Lower leg skin (tissue), 4 donors: ENCODE data around the gene MSRB3. TPM values are rescaled to one million over a fixed set of nuclear protein-coding genes. Genes with fewer than 3 reads are reported as not detected.

Source experiments
- DNase-seq, 2 donors: peaks; one replicate each; pipeline ENCODE4 v3.0.0-alpha.2; 2019; ENCODE audit warnings: low spot score in 2 of 2
- H3K4me3 ChIP-seq: fragments of 200-600 bp; sonication (generic); 2 replicates; pipeline ENCODE4 v1.5.1; 2017; ENCODE audit warnings: mild to moderate bottlenecking, low read depth; ENCODE audit not compliant: poor library complexity, severe bottlenecking
- POLR2A ChIP-seq, 2 donors: fragments of 450-650 bp; IDR thresholded peaks; one replicate each; pipeline ENCODE4 v1.6.1; 2016 to 2017; ENCODE audit warnings: antibody characterized with exemption in 2 of 2, mild to moderate bottlenecking in 1 of 2, moderate library complexity in 1 of 2
- WGBS, 2 donors: methylation state at CpG; one replicate each; pipeline ENCODE4 v1.1.5; 2018; 5-methylcytosine and 5-hydroxymethylcytosine counted together
- intact Hi-C: fragments of 100-400 bp; cut with DNase I; formaldehyde crosslinking; loops from one replicate; pipeline ENCODE4 v1.15.0; 2023; ENCODE audit warnings: low total_unique reads
- total RNA-seq, 4 donors: library from RNA; depleted of rRNA; stranded (reverse); fragments of >200 nt; gene quantifications; one replicate each; pipeline ENCODE4 v1.1.0, GENCODE V29; 2016
- TF ChIP-seq, protein P1 (sequence below), 3 donors: fragments of 450-650 bp; IDR thresholded peaks; one replicate each; pipeline ENCODE4 v1.5.1; 2016; ENCODE audit warnings: antibody characterized with exemption in 3 of 3, mild to moderate bottlenecking in 3 of 3, moderate library complexity in 2 of 3

Gene MSRB3
- total RNA-seq, 4 donors from 2014 or later, result 6.1 to 16.6 (median 7.9) TPM

- intact Hi-C loops, result no loop called here
- TF ChIP-seq, protein P1, sequence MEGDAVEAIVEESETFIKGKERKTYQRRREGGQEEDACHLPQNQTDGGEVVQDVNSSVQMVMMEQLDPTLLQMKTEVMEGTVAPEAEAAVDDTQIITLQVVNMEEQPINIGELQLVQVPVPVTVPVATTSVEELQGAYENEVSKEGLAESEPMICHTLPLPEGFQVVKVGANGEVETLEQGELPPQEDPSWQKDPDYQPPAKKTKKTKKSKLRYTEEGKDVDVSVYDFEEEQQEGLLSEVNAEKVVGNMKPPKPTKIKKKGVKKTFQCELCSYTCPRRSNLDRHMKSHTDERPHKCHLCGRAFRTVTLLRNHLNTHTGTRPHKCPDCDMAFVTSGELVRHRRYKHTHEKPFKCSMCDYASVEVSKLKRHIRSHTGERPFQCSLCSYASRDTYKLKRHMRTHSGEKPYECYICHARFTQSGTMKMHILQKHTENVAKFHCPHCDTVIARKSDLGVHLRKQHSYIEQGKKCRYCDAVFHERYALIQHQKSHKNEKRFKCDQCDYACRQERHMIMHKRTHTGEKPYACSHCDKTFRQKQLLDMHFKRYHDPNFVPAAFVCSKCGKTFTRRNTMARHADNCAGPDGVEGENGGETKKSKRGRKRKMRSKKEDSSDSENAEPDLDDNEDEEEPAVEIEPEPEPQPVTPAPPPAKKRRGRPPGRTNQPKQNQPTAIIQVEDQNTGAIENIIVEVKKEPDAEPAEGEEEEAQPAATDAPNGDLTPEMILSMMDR (IDR thresholded peaks at IDR 0.05), result no peak
- no peak for TF ChIP-seq POLR2A (IDR thresholded peaks at IDR 0.05)
- 77 to 78% methylated on average over 3 of the region's 3 CpGs for WGBS, 2 donors
Observed at GRCh38 chr12:65266408-65266807, 12.1 kb upstream of the MSRB3 start.

GRCh38 chr12:65269603-65270002 is 8.9 kb upstream of the MSRB3 start:
- H3K4me3 ChIP-seq, result no peak overlapping the region
- DNase-seq, result no peak
- intact Hi-C loops, result no loop called here
- TF ChIP-seq, protein P1 (IDR thresholded peaks at IDR 0.05), result no peak
- no peak for TF ChIP-seq POLR2A (IDR thresholded peaks at IDR 0.05)
- 54 to 72% methylated on average over 1 of the region's 1 CpG for WGBS, 2 donors

More at GRCh38 chr12:65266408-65266807, 12.1 kb upstream of the MSRB3 start:
- no peak overlapping the region for H3K4me3 ChIP-seq
- DNase-seq, result no peak

GRCh38 chr12:65274602-65275272 is 3.7 kb upstream of the MSRB3 start:
- intact Hi-C loops, result no loop called here
- 78 to 85% methylated on average over 7 of the region's 7 CpGs for WGBS, 2 donors
- TF ChIP-seq, protein P1 (IDR thresholded peaks at IDR 0.05), result no peak
- no peak for TF ChIP-seq POLR2A (IDR thresholded peaks at IDR 0.05)

GRCh38 chr12:65275627-65276026 is 2.9 kb upstream of the MSRB3 start:
- WGBS, 2 donors, result 62 to 69% methylated on average over 3 of the region's 3 CpGs
- intact Hi-C loops, result no loop called here
- TF ChIP-seq POLR2A (IDR thresholded peaks at IDR 0.05), result no peak
- TF ChIP-seq, protein P1 (IDR thresholded peaks at IDR 0.05), result no peak

More at GRCh38 chr12:65274602-65275272, 3.7 kb upstream of the MSRB3 start:
- no peak overlapping the region for H3K4me3 ChIP-seq
- no peak for DNase-seq

GRCh38 chr12:65276916-65277530 is 1.5 kb upstream of the MSRB3 start:
- TF ChIP-seq POLR2A (IDR thresholded peaks at IDR 0.05), result no peak
- TF ChIP-seq, protein P1 (IDR thresholded peaks at IDR 0.05), result no peak
- intact Hi-C loops, result no loop called here
- H3K4me3 ChIP-seq, result no peak overlapping the region
- DNase-seq, result no peak
- 58 to 62% methylated on average over 3 of the region's 3 CpGs for WGBS, 2 donors

More at GRCh38 chr12:65275627-65276026, 2.9 kb upstream of the MSRB3 start:
- DNase-seq, result no peak
- no peak overlapping the region for H3K4me3 ChIP-seq
